HepG2 (cell line): Measurements from ENCODE around the gene HAUS5. TPM values are rescaled to one million over a fixed set of nuclear protein-coding genes. Genes with fewer than 3 reads are reported as not detected.

Source experiments
- BATF2 ChIP-seq: sonication (generic); formaldehyde crosslinking; IDR thresholded peaks from 2 replicates; pipeline ENCODE4 v1.8.0; 2022; ENCODE audit warnings: mild to moderate bottlenecking, missing genetic modification reagents, moderate library complexity
- CC2D1A ChIP-seq: sonication (generic); formaldehyde crosslinking; IDR thresholded peaks from 2 replicates; pipeline ENCODE4 v1.8.1; 2023; ENCODE audit warnings: mild to moderate bottlenecking, missing genetic modification reagents
- CEBPB ChIP-seq: IDR thresholded peaks from 2 replicates; pipeline ENCODE4 v1.6.1; 2011; ENCODE audit warnings: low read depth, low read length, improper control_type of control experiment, borderline replicate concordance
- HES4 ChIP-seq: sonication (generic); formaldehyde crosslinking; IDR thresholded peaks from 2 replicates; pipeline ENCODE4 v1.9.0; 2021; ENCODE audit warnings: mild to moderate bottlenecking, missing genetic modification reagents, borderline replicate concordance
- LCORL ChIP-seq, 2 experiments: fragments of 450-650 bp in 1 of 2; sonication (generic) in 1 of 2; formaldehyde crosslinking in 1 of 2; IDR thresholded peaks; 2 replicates each; pipeline versions ENCODE4 v1.5.0 to v1.6.1; 2017 to 2020; ENCODE audit warnings: antibody characterized with exemption in 1 of 2, missing genetic modification reagents in 1 of 2
- MAFF ChIP-seq: IDR thresholded peaks from 2 replicates; pipeline ENCODE4 v1.6.1; 2011; ENCODE audit warnings: low read depth, low read length, improper control_type of control experiment
- MIXL1 ChIP-seq: IDR thresholded peaks from 2 replicates; pipeline ENCODE4 v1.6.1; 2016
- POGK ChIP-seq: sonication (generic); formaldehyde crosslinking; conservative IDR thresholded peaks from 2 replicates; pipeline ENCODE4 v1.8.0; 2022; ENCODE audit warnings: mild to moderate bottlenecking, moderate library complexity, missing genetic modification reagents
- SATB2 ChIP-seq: sonication (generic); formaldehyde crosslinking; IDR thresholded peaks from 2 replicates; pipeline ENCODE4 v1.5.0; 2020; ENCODE audit warnings: missing genetic modification reagents
- SIN3A ChIP-seq: IDR thresholded peaks from 2 replicates; pipeline ENCODE4 v1.6.1; 2011; ENCODE audit warnings: low read depth, mild to moderate bottlenecking, control low read depth, low read length, borderline replicate concordance
- SKIL ChIP-seq: sonication (generic); formaldehyde crosslinking; IDR thresholded peaks from 2 replicates; pipeline ENCODE4 v1.8.0; 2022; ENCODE audit warnings: missing genetic modification reagents, mild to moderate bottlenecking, moderate library complexity, borderline replicate concordance
- SRSF4 ChIP-seq: fragments of 200-400 bp; formaldehyde crosslinking; IDR thresholded peaks from one replicate; pipeline ENCODE4 v1.6.1; 2018; ENCODE audit warnings: mild to moderate bottlenecking, low read depth, low read length, moderate library complexity; ENCODE audit not compliant: poor library complexity, severe bottlenecking
- STAT6 ChIP-seq: sonication (generic); formaldehyde crosslinking; IDR thresholded peaks from 2 replicates; pipeline ENCODE4 v1.4.0; 2020; ENCODE audit warnings: missing genetic modification reagents, mild to moderate bottlenecking, borderline replicate concordance
- TEAD3 ChIP-seq: optimal IDR thresholded peaks from 2 replicates; pipeline ENCODE3; 2016; ENCODE audit warnings: borderline replicate concordance
- ZBTB37 ChIP-seq: sonication (generic); formaldehyde crosslinking; IDR thresholded peaks from 2 replicates; pipeline ENCODE4 v1.4.0; 2020; ENCODE audit warnings: mild to moderate bottlenecking, missing genetic modification reagents
- ZEB1 ChIP-seq: IDR thresholded peaks from 2 replicates; pipeline ENCODE4 v1.6.1; 2012; ENCODE audit warnings: mild to moderate bottlenecking, low read depth, inconsistent platforms; ENCODE audit not compliant: insufficient replicate concordance
- ZMYM3 ChIP-seq: sonication (generic); formaldehyde crosslinking; IDR thresholded peaks from 2 replicates; pipeline ENCODE4 v1.5.1; 2020; ENCODE audit warnings: mild to moderate bottlenecking, missing genetic modification reagents
- ZNF337 ChIP-seq: sonication (generic); formaldehyde crosslinking; IDR thresholded peaks from 2 replicates; pipeline ENCODE4 v1.5.1; 2020; ENCODE audit warnings: missing genetic modification reagents, low read depth, mild to moderate bottlenecking, borderline replicate concordance
- polyA plus RNA-seq, 8 experiments: library from polyadenylated mRNA; depleted of rRNA in 3 of 8; stranded (reverse) in 7 of 8; unstranded in 1 of 8; fragments of >200 nt; fragmentation: Illumina TruSeq in 4 of 8; extraction: Trizol in 4 of 8; gene quantifications; 2 replicates each; pipeline versions ENCODE4 v1.2.1 to v1.2.3, GENCODE V29; 2011 to 2016; ENCODE audit warnings: low read depth in 4 of 8, missing spikeins in 1 of 8, mixed read lengths in 1 of 8; ENCODE audit not compliant: insufficient read depth in 1 of 8
- total RNA-seq, 5 experiments: library from RNA; depleted of rRNA; stranded (reverse); fragments of >200 nt; fragmentation: Illumina TruSeq; extraction: Trizol; gene quantifications; 2 replicates each; pipeline ENCODE4 v1.2.3, GENCODE V29; 2016; ENCODE audit warnings: low read depth in 1 of 5

HAUS5 gene
- total and polyA plus RNA-seq, 2 of the 13 experiments (the other 11 are each of a cell fraction or from before 2014, with no cell fraction given): 10.3 to 17.7 TPM

- TF ChIP-seq SRSF4 (no peak), LCORL (IDR thresholded peaks at IDR 0.05) (no peak), LCORL (CRISPR knock-in tag; IDR thresholded peaks at IDR 0.05) (peak; percentile 61), SATB2 (CRISPR knock-in tag) (no peak; the same call in 1 of the 2 replicates), CC2D1A (CRISPR knock-in tag) (0 out of 2 replicates have a peak, but pooled peaks have one; percentile 14), BATF2 (peak; percentile 94), POGK (CRISPR knock-in tag) (peak; percentile 92), MIXL1 (CRISPR knock-in tag) (peak; percentile 17; the same call in 1 of the 2 replicates), TEAD3 (CRISPR knock-in tag) (peak; percentile 25), ZMYM3 (CRISPR knock-in tag) (peak; percentile 59; the same call in 1 of the 2 replicates), SKIL (CRISPR knock-in tag) (peak; percentile 40; the same call in 1 of the 2 replicates), HES4 (CRISPR knock-in tag) (peak; percentile 56; the same call in 1 of the 2 replicates), CEBPB (no peak), SIN3A (peak; percentile 33; the same call in 1 of the 2 replicates), STAT6 (CRISPR knock-in tag) (peak; percentile 20; the same call in 1 of the 2 replicates), ZEB1 (peak; percentile 57), MAFF (no peak), ZNF337 (peak; percentile 69; the same call in 1 of the 2 replicates), ZBTB37 (CRISPR knock-in tag) (no peak)
These were observed 31.0 kb downstream of the HAUS5 start (continued) for GRCh38 chr19:35643255-35644205.
